NT2/D1 (cell line): ENCODE data around the gene MGAT2.

Source experiments
- YY1 ChIP-seq: IDR thresholded peaks from 2 replicates; pipeline ENCODE4 v1.6.1; 2011; ENCODE audit not compliant: insufficient read length, insufficient read depth
- ZNF274 ChIP-seq: IDR thresholded peaks from 2 replicates; pipeline ENCODE4 v1.6.1; 2011; ENCODE audit warnings: mild to moderate bottlenecking, low read depth, low read length

- no peak for TF ChIP-seq ZNF274
- TF ChIP-seq YY1: no peak
Measured at GRCh38 chr14:49593016-49593415, 27.6 kb upstream of the MGAT2 start.
